Measurements from ENCODE around the gene TLK1.

TLK1 gene

DNA sequence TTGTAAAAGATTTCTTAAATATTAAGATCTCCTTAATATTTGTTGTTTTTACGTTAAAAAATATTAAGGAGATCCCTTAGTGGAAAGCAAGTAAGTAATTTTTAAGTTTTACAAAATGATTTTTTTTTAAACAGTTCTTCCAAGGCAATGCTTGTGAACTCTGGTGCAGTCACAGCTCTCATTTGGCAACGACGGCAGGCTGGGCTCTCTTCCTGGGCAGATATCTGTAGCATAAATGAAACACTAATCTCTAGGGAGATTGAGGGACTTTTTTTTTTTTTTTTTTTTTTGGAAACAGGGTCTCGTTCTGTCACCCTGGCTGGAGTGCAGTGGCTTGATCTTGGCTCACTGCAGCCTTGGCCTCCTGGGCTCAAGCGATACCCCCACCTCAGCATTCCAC, 193.1 kb downstream of the TLK1 start:
- no peak for DNase-seq (ENCODE audit: low read depth in 2 of 2)

DNA sequence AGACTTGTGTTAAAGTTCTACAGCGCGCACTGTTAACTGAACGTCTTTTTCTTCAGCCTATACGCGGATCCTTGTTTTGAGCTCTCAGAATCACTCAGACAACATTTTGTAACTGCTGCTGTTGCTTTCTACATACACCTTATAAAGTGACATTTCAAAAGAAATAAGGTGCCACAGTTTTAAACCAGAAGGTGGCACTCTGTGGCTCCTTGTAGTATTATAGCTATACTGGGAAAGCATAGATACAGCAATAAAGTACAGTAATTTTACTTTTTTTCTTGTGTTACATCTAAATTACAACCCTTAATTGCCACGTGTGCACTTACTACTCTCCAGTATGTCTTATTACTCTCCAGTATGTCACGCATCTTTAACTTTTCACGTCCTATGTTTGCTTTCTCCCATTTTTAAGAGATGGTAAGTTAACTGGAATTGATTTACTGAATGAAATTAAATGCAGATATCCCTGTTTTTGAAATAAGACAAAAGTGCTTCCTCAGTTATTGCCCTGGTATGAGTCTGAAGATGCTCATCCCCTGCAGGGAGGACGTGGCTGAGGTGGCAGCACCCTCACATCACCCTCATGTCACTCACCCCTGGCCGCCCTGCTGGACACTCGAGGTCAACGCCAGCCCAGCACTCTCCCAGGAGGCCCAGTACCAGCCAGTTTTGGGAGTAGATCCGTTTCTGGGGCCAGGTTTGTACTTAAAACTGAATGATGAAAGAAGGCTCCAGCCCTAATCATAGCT, 193.9 kb downstream of the TLK1 start:
- no peak for DNase-seq (ENCODE audit: low read depth in 2 of 2)

DNA sequence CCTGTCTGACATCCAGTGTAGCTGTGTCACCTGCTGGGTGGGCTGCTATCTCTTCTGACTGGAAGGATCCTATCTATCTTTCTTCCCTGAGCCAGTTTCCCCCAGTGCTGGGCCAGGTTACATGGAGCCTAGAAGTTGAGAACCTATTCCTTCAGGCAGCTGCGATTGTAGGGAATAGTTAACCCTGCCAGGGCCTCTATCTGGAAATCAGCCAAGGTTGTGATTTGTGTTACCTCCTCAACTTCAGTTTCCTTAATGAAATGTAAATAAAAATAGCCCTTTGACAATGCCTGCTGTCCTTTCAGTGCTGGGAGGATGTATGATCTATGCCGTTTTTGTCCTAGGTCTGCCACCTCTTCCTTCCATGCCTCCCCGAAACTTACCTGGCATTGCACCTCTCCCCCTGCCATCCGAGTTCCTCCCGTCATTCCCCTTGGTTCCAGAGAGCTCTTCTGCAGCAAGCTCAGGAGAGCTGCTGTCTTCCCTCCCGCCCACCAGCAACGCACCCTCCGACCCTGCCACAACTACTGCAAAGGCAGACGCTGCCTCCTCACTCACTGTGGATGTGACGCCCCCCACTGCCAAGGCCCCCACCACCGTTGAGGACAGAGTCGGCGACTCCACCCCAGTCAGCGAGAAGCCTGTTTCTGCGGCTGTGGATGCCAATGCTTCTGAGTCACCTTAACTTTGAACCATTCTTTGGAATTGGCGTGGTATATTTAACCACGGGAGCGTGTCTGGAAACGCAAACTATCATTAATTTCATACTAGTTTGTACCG, 195.1 kb downstream of the TLK1 start:
- DNase-seq (ENCODE audit: low read depth in 2 of 2) = no peak

DNA sequence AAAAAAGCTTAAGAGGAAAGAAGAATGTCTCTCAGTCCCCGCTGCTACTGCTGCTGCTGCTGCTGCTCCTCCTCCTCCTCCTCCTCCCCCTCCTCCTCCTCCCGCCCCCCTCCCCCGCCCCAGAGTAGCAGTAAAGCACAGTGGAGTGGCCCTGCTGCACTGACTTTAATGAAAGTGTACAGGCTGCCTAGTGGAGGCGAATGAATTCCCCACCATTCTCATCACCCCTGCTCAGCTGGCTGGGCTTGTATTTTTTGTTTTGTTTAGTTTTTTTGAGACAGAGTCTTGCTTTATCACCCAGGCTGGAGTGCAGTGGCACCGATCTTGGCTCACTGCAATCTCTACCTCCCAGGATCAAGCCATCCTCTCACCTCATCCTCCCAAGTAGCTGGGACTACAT, 197.3 kb downstream of the TLK1 start:
- no peak for DNase-seq (ENCODE audit: low read depth in 2 of 2)

DNA sequence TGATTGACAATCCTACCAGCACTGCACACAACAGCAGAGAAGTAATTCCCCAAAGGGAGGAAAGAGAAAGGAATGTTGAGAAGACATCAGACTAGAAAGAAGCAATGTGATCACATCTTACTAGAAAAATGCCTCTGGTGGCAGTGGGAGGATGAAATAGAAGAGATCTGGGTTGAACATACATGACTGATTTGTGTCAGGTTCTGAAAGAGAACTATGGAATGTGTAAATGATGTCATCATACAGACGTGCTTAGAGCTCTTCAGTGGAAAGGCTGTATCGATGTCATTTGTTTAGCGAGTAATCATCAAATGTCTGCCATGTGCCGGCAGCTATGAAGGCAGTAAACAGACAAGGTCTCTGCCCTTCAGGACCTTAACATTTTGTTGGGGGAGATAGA, 206.8 kb downstream of the TLK1 start:
- no peak for DNase-seq (ENCODE audit: low read depth in 2 of 2)

DNA sequence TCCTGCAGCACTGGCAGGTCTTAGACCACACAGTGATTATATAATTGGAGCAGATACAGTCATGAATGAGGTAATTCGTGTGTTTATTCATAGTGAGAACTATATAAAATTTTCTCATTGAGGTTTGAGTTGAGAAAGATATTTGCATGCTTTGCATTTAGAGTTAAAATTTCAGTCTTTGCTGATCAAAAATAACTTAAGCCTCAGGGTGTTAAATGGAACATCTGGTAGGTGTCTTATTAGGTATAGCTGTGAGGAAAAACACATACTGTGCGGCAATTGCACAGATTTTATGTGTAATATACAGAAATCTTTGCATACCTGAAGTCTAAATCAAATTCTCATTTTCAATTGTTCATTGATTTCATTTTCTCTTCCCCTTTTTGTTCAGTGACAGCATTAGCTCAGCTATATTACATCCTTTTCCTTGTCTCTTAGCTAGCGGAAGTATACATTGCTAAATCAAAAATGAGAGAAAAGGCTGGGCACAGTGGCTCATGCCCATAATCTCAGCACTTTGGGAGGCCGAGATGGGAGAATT, 210.4 kb downstream of the TLK1 start:
- DNase-seq (ENCODE audit: low read depth in 2 of 2) = no peak

DNA sequence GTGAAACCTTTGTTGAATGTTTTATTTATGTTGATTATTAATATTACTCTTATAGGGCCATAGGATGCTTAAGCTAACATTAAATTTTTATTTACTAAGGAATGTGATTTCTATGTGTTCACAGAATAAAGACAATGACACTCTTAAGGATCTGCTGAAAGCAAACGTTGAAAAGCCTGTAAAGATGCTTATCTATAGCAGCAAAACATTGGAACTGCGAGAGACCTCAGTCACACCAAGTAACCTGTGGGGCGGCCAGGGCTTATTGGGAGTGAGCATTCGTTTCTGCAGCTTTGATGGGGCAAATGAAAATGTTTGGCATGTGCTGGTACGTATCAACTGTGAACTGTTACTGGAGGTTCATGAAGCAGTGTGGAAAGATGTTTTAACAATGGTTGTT, 211.3 kb downstream of the TLK1 start:
- no peak for DNase-seq (ENCODE audit: low read depth in 2 of 2)

DNA sequence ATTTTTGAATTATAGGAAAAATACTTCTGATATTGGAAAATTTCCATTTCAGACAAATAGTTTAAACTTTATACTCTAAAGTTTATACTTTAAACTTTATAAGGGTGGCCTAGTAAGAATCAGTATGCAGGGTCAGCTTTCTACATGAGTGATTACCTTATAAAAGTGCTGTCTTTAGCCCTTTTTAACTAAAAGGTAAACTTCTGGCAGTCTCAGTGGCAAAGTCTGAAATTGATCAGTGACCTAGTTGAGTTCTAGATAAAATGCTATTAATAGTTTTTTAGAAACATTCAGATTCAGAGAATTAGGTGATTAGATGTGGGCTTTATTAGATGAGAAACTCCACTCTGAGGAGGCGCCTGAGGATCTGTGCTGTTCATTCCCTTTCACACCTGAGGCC, 216.1 kb downstream of the TLK1 start:
- no peak for DNase-seq (ENCODE audit: low read depth in 2 of 2)

DNA sequence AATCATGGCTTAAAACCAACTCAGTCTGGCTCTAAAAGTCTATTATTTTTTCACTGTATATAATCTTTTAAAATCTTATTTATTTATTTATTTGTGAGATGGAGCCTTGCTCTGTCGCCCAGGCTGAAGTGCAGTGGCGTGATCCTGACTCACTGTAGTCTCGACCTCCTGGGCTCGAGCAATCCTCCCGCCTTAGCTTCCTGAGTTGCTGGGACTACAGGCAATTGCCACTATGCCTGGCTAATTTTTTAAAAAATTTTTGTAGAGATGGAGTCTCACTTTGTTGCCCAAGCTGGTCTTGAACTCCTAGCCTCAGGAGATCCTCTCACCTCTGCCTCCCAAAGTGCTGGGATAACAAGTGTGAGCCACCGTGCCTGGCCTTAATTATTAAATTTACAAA, 217.1 kb downstream of the TLK1 start:
- DNase-seq (ENCODE audit: low read depth in 2 of 2) = no peak

DNA sequence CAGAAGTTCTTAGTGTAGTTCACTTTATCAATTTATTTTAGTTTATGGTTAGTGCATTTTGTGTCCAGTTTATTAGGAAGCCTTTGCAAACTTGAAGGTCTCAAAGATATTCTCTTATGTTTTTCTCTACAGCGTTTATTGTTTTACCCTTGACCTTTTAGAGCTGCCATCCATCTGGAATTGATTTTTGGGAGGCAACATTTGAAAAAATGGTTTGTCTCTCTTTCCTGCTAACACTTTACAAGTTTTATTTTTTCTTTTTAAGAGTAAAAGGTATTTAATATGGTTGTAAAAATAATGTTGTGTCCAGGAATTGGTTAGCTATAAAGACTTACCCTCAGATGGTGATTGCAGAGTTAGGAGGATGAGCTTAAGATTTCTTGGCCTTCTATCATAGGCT, 217.7 kb downstream of the TLK1 start:
- no peak for DNase-seq (ENCODE audit: low read depth in 2 of 2)

DNA sequence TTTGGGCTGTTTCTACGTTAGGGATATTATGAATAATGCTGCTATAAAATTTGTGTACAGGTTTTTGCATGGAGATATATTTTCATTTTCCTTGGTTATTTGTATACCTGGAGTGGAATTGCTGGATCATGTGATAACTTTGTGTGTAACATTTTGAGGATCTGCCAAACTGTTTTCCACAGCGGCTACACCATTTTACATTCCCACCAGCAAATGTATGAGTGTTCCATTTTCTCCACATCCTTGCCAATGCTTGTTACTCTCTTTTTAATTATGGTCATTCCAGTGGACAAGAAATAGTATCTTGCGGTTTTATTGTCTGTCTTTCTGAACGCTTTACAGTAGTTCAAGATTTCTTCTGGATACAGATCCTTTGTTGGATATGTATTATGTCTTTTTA, 218.1 kb downstream of the TLK1 start:
- DNase-seq (ENCODE audit: low read depth in 2 of 2) = no peak
